Transverse colon (tissue), 4 donors: Measurements from ENCODE around the gene MORC1. TPM values are rescaled to one million over a fixed set of nuclear protein-coding genes. Genes with fewer than 3 reads are reported as not detected.

Source experiments
- DNase-seq: peaks from one replicate; pipeline ENCODE4 v3.0.0-alpha.2; 2019
- H3K27ac ChIP-seq, 4 donors: fragments of 200-600 bp; sonication (generic); 2 replicates each; pipeline ENCODE4 v1.5.1; 2016 to 2018; ENCODE audit warnings: inconsistent platforms in 4 of 4
- H3K27me3 ChIP-seq: fragments of 200-600 bp; sonication (generic); 2 replicates; pipeline ENCODE4 v1.5.1; 2017; ENCODE audit warnings: inconsistent platforms
- H3K36me3 ChIP-seq, 4 donors: fragments of 200-600 bp; sonication (generic); 2 replicates each; pipeline ENCODE4 v1.5.1; 2017 to 2019; ENCODE audit warnings: inconsistent platforms in 4 of 4
- H3K4me1 ChIP-seq, 4 donors: fragments of 200-600 bp; sonication (generic); 2 replicates each; pipeline ENCODE4 v1.5.1; 2017 to 2020; ENCODE audit warnings: inconsistent platforms in 4 of 4
- H3K4me3 ChIP-seq, 4 donors: fragments of 200-600 bp; sonication (generic); 1 replicate in 1 of 4; 2 replicates in 3 of 4; pipeline versions ENCODE4 v1.5.1 to v1.6.1; 2017 to 2019; ENCODE audit warnings: inconsistent platforms in 4 of 4
- H3K9me3 ChIP-seq, 2 donors: fragments of 200-600 bp; sonication (generic); 2 replicates each; pipeline ENCODE4 v1.5.1; 2017 to 2019; ENCODE audit warnings: inconsistent platforms in 2 of 2
- CTCF ChIP-seq, 5 experiments: fragments of 200-600 bp in 3 of 5; fragments of 450-650 bp in 2 of 5; sonication (generic) in 3 of 5; IDR thresholded peaks; 1 replicate in 2 of 5; 2 replicates in 3 of 5; pipeline ENCODE4 v1.5.1; 2016 to 2017; ENCODE audit warnings: antibody characterized with exemption in 5 of 5, inconsistent platforms in 3 of 5, mild to moderate bottlenecking in 2 of 5, moderate library complexity in 1 of 5
- EP300 ChIP-seq: sonication (generic); formaldehyde crosslinking; IDR thresholded peaks from one replicate; pipeline ENCODE4 v1.6.1; 2017; ENCODE audit warnings: antibody characterized with exemption, low read depth
- POLR2A ChIP-seq: fragments of 450-650 bp; IDR thresholded peaks from one replicate; pipeline ENCODE4 v1.6.1; 2016; ENCODE audit warnings: antibody characterized with exemption, mild to moderate bottlenecking, moderate library complexity
- POLR2AphosphoS5 ChIP-seq, 3 donors: sonication (generic); formaldehyde crosslinking; IDR thresholded peaks; one replicate each; pipeline ENCODE4 v1.6.1; 2016; ENCODE audit warnings: antibody characterized with exemption in 3 of 3
- WGBS, 2 donors: methylation state at CpG; one replicate each; pipeline ENCODE4 v1.1.5; 2018; ENCODE audit warnings: low coverage in 1 of 2; 5-methylcytosine and 5-hydroxymethylcytosine counted together
- in situ Hi-C, 4 donors: fragments of 200-750 bp; cut with MboI; loops; one replicate each; pipeline versions ENCODE4 v1.15.0 to v1.15.1; 2017; ENCODE audit warnings: low sequenced_read_pairs in 3 of 4, low pct_ligation_motif_present in 1 of 4, low pct_unique_long_range_greater_than_20kb in 1 of 4
- intact Hi-C: fragments of 100-400 bp; cut with DNase I; formaldehyde crosslinking; loops from one replicate; pipeline ENCODE4 v1.15.1; 2023; ENCODE audit warnings: low total_unique reads
- total RNA-seq, 4 donors: library from RNA; depleted of rRNA; stranded (reverse); fragments of >200 nt; gene quantifications; one replicate each; pipeline ENCODE4 v1.1.0, GENCODE V29; 2016

The MORC1 gene
- total RNA-seq, 4 donors from 2014 or later, result 0.16 TPM; not detected in 3

- Histone ChIP-seq H3K4me1 (no peaks in the 10 kb centered on the region), H3K27me3 (no peaks in the 10 kb centered on the region), H3K4me3 (no peak overlapping the region), H3K36me3 (no peaks in the 10 kb centered on the region), H3K27ac (no peak overlapping the region), H3K9me3 (no peaks in the 10 kb centered on the region)
- intact Hi-C loops (no loop called here), in situ Hi-C loops (no loop called here)
- no peak for TF ChIP-seq CTCF (IDR thresholded peaks at IDR 0.05)
- no peak for TF ChIP-seq POLR2A
- TF ChIP-seq POLR2AphosphoS5 (IDR thresholded peaks at IDR 0.05), result no peak
- no peak for TF ChIP-seq EP300
- WGBS, 2 donors, result 0 to 8% methylated on average over 1 of the region's 1 CpG
- DNase-seq, result no peak
Observed at GRCh38 chr3:108985844-108986243, 132.1 kb downstream of the MORC1 start.

- TF ChIP-seq CTCF (IDR thresholded peaks at IDR 0.05), result no peak
- no peak for TF ChIP-seq EP300
- Histone ChIP-seq H3K27me3 (no peaks in the 10 kb centered on the region), H3K36me3 (no peaks in the 10 kb centered on the region), H3K4me3 (no peak overlapping the region), H3K4me1 (no peaks in the 10 kb centered on the region), H3K27ac (no peak overlapping the region), H3K9me3 (no peaks in the 10 kb centered on the region)
- in situ Hi-C loops (no loop called here), intact Hi-C loops (no loop called here)
- WGBS, 2 donors, result 98 to 100% methylated on average over 1 of the region's 1 CpG
- no peak for DNase-seq
Observed at GRCh38 chr3:108983051-108983450, 134.9 kb downstream of the MORC1 start.

GRCh38 chr3:108976058-108976457, 141.9 kb downstream of the MORC1 start:
- Histone ChIP-seq H3K4me3 (no peak overlapping the region), H3K36me3 (no peaks in the 10 kb centered on the region), H3K27ac (no peak overlapping the region), H3K9me3 (no peaks in the 10 kb centered on the region), H3K4me1 (no peaks in the 10 kb centered on the region), H3K27me3 (no peaks in the 10 kb centered on the region)
- DNase-seq, result no peak
- WGBS, 2 donors, result 62 to 74% methylated on average over 2 of the region's 2 CpGs
- intact Hi-C loops (no loop called here), in situ Hi-C loops (no loop called here)
- TF ChIP-seq POLR2A (no peak), POLR2AphosphoS5 (IDR thresholded peaks at IDR 0.05) (no peak), EP300 (no peak), CTCF (IDR thresholded peaks at IDR 0.05) (no peak)

GRCh38 chr3:108973019-108973418, 144.9 kb downstream of the MORC1 start:
- H3K4me1 ChIP-seq, result no peaks in the 10 kb centered on the region
- TF ChIP-seq EP300 (no peak), CTCF (IDR thresholded peaks at IDR 0.05) (no peak), POLR2A (no peak), POLR2AphosphoS5 (IDR thresholded peaks at IDR 0.05) (no peak)
- H3K36me3 ChIP-seq, result no peaks in the 10 kb centered on the region
- WGBS, 2 donors, result 82 to 89% methylated on average over 1 of the region's 1 CpG
- no peaks in the 10 kb centered on the region for H3K27me3 ChIP-seq
- H3K9me3 ChIP-seq, result no peaks in the 10 kb centered on the region
- DNase-seq, result no peak
- intact Hi-C loops (no loop called here), in situ Hi-C loops (no loop called here)
- H3K4me3 ChIP-seq, result no peak overlapping the region
- no peak overlapping the region for H3K27ac ChIP-seq
